Naive thymus-derived CD4-positive, alpha-beta T cell (primary cell): ENCODE data around the gene PLEKHA7. TPM values are rescaled to one million over a fixed set of nuclear protein-coding genes. Genes with fewer than 3 reads are reported as not detected.

ENCODE experiments used
- ATAC-seq: fragments of 150-1000 bp; cut with Tn5 transposase; 2 replicates; pipeline ENCODE4 v1.10.0; 2021; ENCODE audit warnings: mild to moderate bottlenecking, moderate library complexity
- CTCF ChIA-PET: fragments of 350-600 bp; sonication (Branson Sonifier 250); formaldehyde crosslinking; loops from one replicate; lab custom pipeline; 2021; ENCODE audit warnings: antibody characterized with exemption; lab: Charles Lee
- POLR2A ChIA-PET: fragments of 350-600 bp; sonication (Branson Sonifier 250); formaldehyde crosslinking; loops from one replicate; lab custom pipeline; 2021; ENCODE audit warnings: antibody characterized with exemption, inconsistent platforms; lab: Charles Lee
- DNase-seq, 9 donors: peaks; one replicate each; pipeline versions ENCODE4 v3.0.0 to v3.0.0-alpha.2; 2020 to 2022; ENCODE audit warnings: mixed read lengths in 1 of 9
- H3K27ac ChIP-seq: one replicate; pipeline ENCODE4 v1.7.0; 2013; ENCODE audit warnings: mild to moderate bottlenecking, low read depth, low read length, moderate library complexity
- H3K27me3 ChIP-seq, 2 donors: one replicate each; pipeline ENCODE4 v1.7.0; 2013; ENCODE audit warnings: low read length in 2 of 2, mild to moderate bottlenecking in 2 of 2, moderate library complexity in 2 of 2; ENCODE audit not compliant: control insufficient read depth in 2 of 2, insufficient read depth in 2 of 2
- H3K36me3 ChIP-seq, 3 experiments: 1 replicate in 2 of 3; 2 replicates in 1 of 3; pipeline ENCODE4 v1.7.0; 2013; ENCODE audit warnings: low read length in 3 of 3, mild to moderate bottlenecking in 3 of 3, moderate library complexity in 1 of 3; ENCODE audit not compliant: insufficient read depth in 3 of 3, control insufficient read depth in 2 of 3
- H3K4me1 ChIP-seq, 2 donors: one replicate each; pipeline ENCODE4 v1.7.0; 2013; ENCODE audit warnings: low read length in 2 of 2, mild to moderate bottlenecking in 2 of 2, moderate library complexity in 1 of 2; ENCODE audit not compliant: control insufficient read depth in 2 of 2, insufficient read depth in 2 of 2
- H3K4me3 ChIP-seq: 2 replicates; pipeline ENCODE4 v1.7.0; 2013; ENCODE audit warnings: mild to moderate bottlenecking, low read length
- H3K9me3 ChIP-seq, 3 experiments: 1 replicate in 2 of 3; 2 replicates in 1 of 3; pipeline ENCODE4 v1.7.0; 2013; ENCODE audit warnings: low read length in 3 of 3; ENCODE audit not compliant: control insufficient read depth in 2 of 3
- H3K27ac Mint-ChIP-seq, 9 donors: one replicate each; pipeline ENCODE4 v1.8.0; 2020 to 2022; ENCODE audit warnings: mixed read lengths in 9 of 9, mild to moderate bottlenecking in 8 of 9, moderate library complexity in 5 of 9, inconsistent platforms in 2 of 9
- H3K27me3 Mint-ChIP-seq, 5 donors: one replicate each; pipeline ENCODE4 v1.8.0; 2021 to 2022; ENCODE audit warnings: mixed read lengths in 5 of 5, mild to moderate bottlenecking in 1 of 5
- H3K36me3 Mint-ChIP-seq, 5 donors: one replicate each; pipeline ENCODE4 v1.8.0; 2020 to 2022; ENCODE audit warnings: mixed read lengths in 5 of 5, mild to moderate bottlenecking in 3 of 5, inconsistent platforms in 1 of 5
- H3K4me1 Mint-ChIP-seq, 7 donors: one replicate each; pipeline ENCODE4 v1.8.0; 2020 to 2022; ENCODE audit warnings: mixed read lengths in 7 of 7, mild to moderate bottlenecking in 3 of 7, inconsistent platforms in 1 of 7
- H3K4me3 Mint-ChIP-seq, 10 donors: one replicate each; pipeline ENCODE4 v1.8.0; 2020 to 2022; ENCODE audit warnings: mild to moderate bottlenecking in 10 of 10, mixed read lengths in 10 of 10, moderate library complexity in 6 of 10, inconsistent platforms in 2 of 10
- H3K9me3 Mint-ChIP-seq, 11 donors: one replicate each; pipeline ENCODE4 v1.8.0; 2020 to 2022; ENCODE audit warnings: mixed read lengths in 11 of 11, mild to moderate bottlenecking in 4 of 11, inconsistent platforms in 1 of 11, moderate library complexity in 1 of 11
- intact Hi-C, 2 donors: fragments of 100-400 bp; cut with micrococcal nuclease; formaldehyde crosslinking; loops; one replicate each; pipeline ENCODE4 v1.15.1; 2023
- polyA plus RNA-seq, 2 donors: library from polyadenylated mRNA; unstranded; fragments of 300-500 nt; fragmentation: Illumina TruSeq; gene quantifications; one replicate each; pipeline ENCODE4 v1.2.3, GENCODE V29; 2021
- total RNA-seq, 6 experiments: library from RNA in 5 of 6; stranded (reverse) in 5 of 6; gene quantifications; 1 replicate in 5 of 6; 2 replicates in 1 of 6; pipeline ENCODE4 v1.2.3 and lab custom pipeline; 2021 to 2026

Gene PLEKHA7
- total and polyA plus RNA-seq, 7 experiments from 2014 or later = 0.84 to 4.8 (median 2.4) TPM

DNA sequence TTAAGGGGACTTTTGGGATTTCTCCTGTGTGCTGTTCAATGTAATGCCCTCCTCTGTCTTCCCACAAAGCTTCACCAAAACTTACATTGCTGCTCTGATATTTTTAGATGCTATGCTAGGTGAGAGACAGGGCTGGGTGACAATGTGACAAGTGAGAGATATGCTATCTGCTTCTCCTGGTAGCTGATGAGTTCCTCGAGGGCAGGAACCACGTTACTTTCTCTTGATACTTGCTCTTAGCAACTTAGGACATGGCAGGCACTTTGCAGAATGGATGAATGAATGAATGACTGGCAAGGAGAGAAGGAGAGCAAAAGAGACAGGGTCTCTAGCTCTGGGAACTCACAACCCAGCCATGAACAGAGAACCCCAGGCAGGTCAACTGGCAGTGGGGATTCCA, 160.4 kb downstream of the PLEKHA7 start:
- Histone ChIP-seq H3K27ac (no peak overlapping the region), H3K4me1 (no peaks in the 10 kb centered on the region), H3K4me3 (no peak overlapping the region), H3K36me3 (no peaks in the 10 kb centered on the region), H3K27me3 (no peaks in the 10 kb centered on the region), H3K9me3 (no peaks in the 10 kb centered on the region)
- H3K27ac Mint-ChIP-seq = no peak overlapping the region
- POLR2A ChIA-PET = no interaction called here
- ATAC-seq = no peak
- intact Hi-C loops = no loop called here
- H3K27me3 Mint-ChIP-seq = no peaks in the 10 kb centered on the region
- no peaks in the 10 kb centered on the region for H3K4me1 Mint-ChIP-seq
- CTCF ChIA-PET = interaction anchor here (0.6 kb wide), 1 partner anchor 12 kb away, joined by 3 read pairs; no protein-coding TSS in a partner anchor
- H3K4me3 Mint-ChIP-seq = no peak overlapping the region
- H3K36me3 Mint-ChIP-seq = no peaks in the 10 kb centered on the region
- H3K9me3 Mint-ChIP-seq = peaks cover 0 to 1% (median 0%) of the 10 kb centered on the region in 11 donors
- DNase-seq = no peak

DNA sequence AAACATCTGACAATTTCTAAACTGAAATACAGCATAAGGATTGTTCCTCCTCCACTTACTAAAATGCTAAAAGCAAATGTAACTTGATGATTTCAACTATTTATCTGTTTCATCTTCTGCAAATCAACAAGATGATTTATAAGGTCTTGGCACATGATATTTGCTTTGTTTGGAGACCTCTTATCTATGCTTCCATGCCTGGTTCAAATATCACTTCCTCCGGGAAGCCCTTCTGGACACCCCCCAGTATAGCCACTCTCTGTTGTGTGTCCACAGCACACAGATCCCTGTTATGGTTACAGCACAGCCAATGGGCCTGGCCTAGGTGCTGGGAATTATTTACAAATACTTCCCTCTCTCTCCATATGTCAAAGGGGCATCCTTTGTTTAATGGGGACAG, 160.9 kb downstream of the PLEKHA7 start:
- no peaks in the 10 kb centered on the region for H3K4me1 ChIP-seq
- H3K27ac ChIP-seq = no peak overlapping the region
- DNase-seq (no peak), ATAC-seq (no peak)
- H3K27ac Mint-ChIP-seq = no peak overlapping the region
- no peak overlapping the region for H3K4me3 ChIP-seq
- CTCF ChIA-PET = no interaction called here
- intact Hi-C loops = no loop called here
- peaks cover 0 to 1% (median 0%) of the 10 kb centered on the region in 11 donors for H3K9me3 Mint-ChIP-seq
- no peaks in the 10 kb centered on the region for H3K27me3 Mint-ChIP-seq
- H3K27me3 ChIP-seq = no peaks in the 10 kb centered on the region
- no peaks in the 10 kb centered on the region for H3K36me3 Mint-ChIP-seq
- H3K9me3 ChIP-seq = no peaks in the 10 kb centered on the region
- H3K4me1 Mint-ChIP-seq = no peaks in the 10 kb centered on the region
- POLR2A ChIA-PET = no interaction called here
- H3K4me3 Mint-ChIP-seq = no peak overlapping the region
- H3K36me3 ChIP-seq = no peaks in the 10 kb centered on the region

DNA sequence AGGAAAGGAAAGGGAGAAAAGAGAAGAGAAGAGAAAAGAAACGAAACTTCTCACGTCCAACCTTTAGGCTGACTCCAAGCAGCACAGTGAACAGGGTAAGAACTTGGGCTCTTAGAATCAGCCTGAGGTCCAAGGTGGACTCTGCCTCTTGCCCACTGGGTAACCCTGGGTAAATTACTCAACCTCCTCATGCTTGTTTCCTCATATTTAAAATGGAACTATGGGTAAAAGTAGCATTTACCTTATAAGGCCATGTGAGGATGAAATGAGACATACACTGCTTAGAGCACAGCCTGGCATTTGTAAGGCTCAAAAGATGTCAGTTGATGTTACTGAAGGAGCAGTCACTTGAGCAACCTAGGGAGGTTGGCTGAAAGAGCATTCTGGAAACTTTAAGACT, 167.9 kb downstream of the PLEKHA7 start:
- H3K4me3 Mint-ChIP-seq = no peak overlapping the region
- intact Hi-C loops = no loop called here
- Histone ChIP-seq H3K36me3 (no peaks in the 10 kb centered on the region), H3K4me3 (no peak overlapping the region), H3K27ac (no peak overlapping the region), H3K9me3 (no peaks in the 10 kb centered on the region), H3K27me3 (no peaks in the 10 kb centered on the region), H3K4me1 (no peaks in the 10 kb centered on the region)
- POLR2A ChIA-PET = no interaction called here
- H3K4me1 Mint-ChIP-seq = no peaks in the 10 kb centered on the region
- H3K27ac Mint-ChIP-seq = no peak overlapping the region
- DNase-seq (no peak), ATAC-seq (no peak)
- peaks cover 0 to 2% (median 0%) of the 10 kb centered on the region in 11 donors for H3K9me3 Mint-ChIP-seq
- no peaks in the 10 kb centered on the region for H3K27me3 Mint-ChIP-seq
- H3K36me3 Mint-ChIP-seq = peaks cover 0 to 7% (median 0%) of the 10 kb centered on the region in 5 donors
- CTCF ChIA-PET = no interaction called here

DNA sequence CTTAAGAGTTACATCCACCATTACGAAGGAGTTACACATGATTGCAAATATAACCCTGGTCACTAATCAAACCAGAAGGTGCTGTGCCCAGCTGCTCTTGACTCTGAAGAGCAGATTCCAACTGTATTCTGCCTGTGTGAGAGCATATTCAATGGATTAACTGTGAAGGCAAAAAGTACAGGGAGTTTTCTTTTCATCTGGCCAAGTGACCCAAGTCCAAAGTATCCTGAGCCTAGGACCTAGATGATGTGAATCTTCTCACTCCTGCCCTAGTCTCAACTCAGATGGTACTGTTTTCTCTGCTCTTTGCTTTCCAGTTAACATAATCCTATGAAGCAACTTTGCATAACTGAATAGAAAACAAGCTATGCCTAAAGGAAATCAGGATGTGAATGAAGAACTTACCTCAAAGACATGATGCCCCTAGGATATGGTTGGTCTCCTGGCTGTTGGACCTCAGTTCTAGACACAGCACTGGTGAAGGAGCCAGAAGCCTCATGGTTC, 169.9 kb downstream of the PLEKHA7 start:
- H3K27ac Mint-ChIP-seq = no peak overlapping the region
- CTCF ChIA-PET = no interaction called here
- H3K27me3 Mint-ChIP-seq = no peaks in the 10 kb centered on the region

DNA sequence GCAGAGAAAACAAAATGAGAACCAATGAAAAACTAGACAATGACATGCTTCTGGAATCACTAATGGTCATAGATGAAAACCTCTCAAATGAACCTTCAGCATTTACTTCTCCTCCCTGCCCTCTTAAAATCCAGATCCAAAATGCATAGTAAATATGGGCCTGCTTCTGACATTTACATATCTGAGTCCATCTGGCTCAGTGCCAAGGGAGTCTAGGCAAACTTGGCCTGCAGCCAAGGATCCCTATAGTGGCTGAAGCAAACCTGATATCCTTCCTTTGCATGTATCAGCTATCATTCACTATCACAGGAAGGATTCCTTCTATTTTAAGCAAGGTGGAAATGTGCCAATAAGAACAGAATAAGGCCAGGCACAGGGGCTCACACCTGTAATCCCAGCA, 170.9 kb downstream of the PLEKHA7 start:
- Mint-ChIP-seq H3K4me3 (no peak overlapping the region), H3K4me1 (no peaks in the 10 kb centered on the region), H3K27me3 (no peaks in the 10 kb centered on the region), H3K36me3 (peaks cover 0 to 13% (median 0%) of the 10 kb centered on the region in 5 donors), H3K9me3 (peaks cover 0 to 2% (median 0%) of the 10 kb centered on the region in 11 donors), H3K27ac (no peak overlapping the region)
- no peak for ATAC-seq
- H3K36me3 ChIP-seq = no peaks in the 10 kb centered on the region
- no peaks in the 10 kb centered on the region for H3K9me3 ChIP-seq
- intact Hi-C loops = no loop called here
- POLR2A ChIA-PET = no interaction called here
- H3K27ac ChIP-seq = no peak overlapping the region
- H3K27me3 ChIP-seq = no peaks in the 10 kb centered on the region
- CTCF ChIA-PET = no interaction called here
- H3K4me3 ChIP-seq = no peak overlapping the region
- H3K4me1 ChIP-seq = no peaks in the 10 kb centered on the region
- DNase-seq = no peak

More for the DNA sequence above, 169.9 kb downstream of the PLEKHA7 start:
- Mint-ChIP-seq H3K4me1 (no peaks in the 10 kb centered on the region), H3K4me3 (no peak overlapping the region), H3K36me3 (peaks cover 0 to 13% (median 0%) of the 10 kb centered on the region in 5 donors), H3K9me3 (peaks cover 0 to 2% (median 0%) of the 10 kb centered on the region in 11 donors)
- Histone ChIP-seq H3K27me3 (no peaks in the 10 kb centered on the region), H3K27ac (no peak overlapping the region), H3K9me3 (no peaks in the 10 kb centered on the region), H3K4me3 (no peak overlapping the region), H3K4me1 (no peaks in the 10 kb centered on the region), H3K36me3 (no peaks in the 10 kb centered on the region)
- DNase-seq (no peak), ATAC-seq (no peak)
- intact Hi-C loops = no loop called here
- POLR2A ChIA-PET = no interaction called here

DNA sequence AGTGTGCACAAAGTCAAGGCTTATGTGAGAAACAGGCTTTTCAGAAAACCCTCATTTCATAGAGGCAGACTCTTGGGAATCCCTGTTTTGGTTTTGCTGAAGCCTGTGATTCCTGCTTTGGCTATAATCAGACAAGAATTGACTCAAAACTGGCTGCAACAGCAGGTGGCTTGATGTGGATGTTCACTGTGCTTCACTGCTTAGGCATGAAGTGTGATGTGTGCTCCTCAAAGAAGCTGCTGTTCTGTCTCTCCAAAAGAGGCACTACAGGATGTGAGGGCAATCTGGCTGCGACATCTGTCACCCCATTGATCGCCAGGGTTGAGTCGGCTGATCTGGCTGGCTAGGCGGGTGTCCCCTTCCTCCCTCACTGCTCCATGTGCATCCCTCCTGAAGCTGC, 172.2 kb downstream of the PLEKHA7 start:
- H3K4me3 Mint-ChIP-seq = no peak overlapping the region
- Histone ChIP-seq H3K4me1 (no peaks in the 10 kb centered on the region), H3K27ac (no peak overlapping the region), H3K4me3 (no peak overlapping the region), H3K9me3 (no peaks in the 10 kb centered on the region), H3K27me3 (no peaks in the 10 kb centered on the region), H3K36me3 (no peaks in the 10 kb centered on the region)
- peaks cover 0 to 13% (median 0%) of the 10 kb centered on the region in 5 donors for H3K36me3 Mint-ChIP-seq
- intact Hi-C loops = no loop called here
- CTCF ChIA-PET = no interaction called here
- no peaks in the 10 kb centered on the region for H3K4me1 Mint-ChIP-seq
- DNase-seq (no peak), ATAC-seq (no peak)
- H3K9me3 Mint-ChIP-seq = peaks cover 0 to 2% (median 0%) of the 10 kb centered on the region in 11 donors
- no peaks in the 10 kb centered on the region for H3K27me3 Mint-ChIP-seq
- POLR2A ChIA-PET = no interaction called here
- no peak overlapping the region for H3K27ac Mint-ChIP-seq

DNA sequence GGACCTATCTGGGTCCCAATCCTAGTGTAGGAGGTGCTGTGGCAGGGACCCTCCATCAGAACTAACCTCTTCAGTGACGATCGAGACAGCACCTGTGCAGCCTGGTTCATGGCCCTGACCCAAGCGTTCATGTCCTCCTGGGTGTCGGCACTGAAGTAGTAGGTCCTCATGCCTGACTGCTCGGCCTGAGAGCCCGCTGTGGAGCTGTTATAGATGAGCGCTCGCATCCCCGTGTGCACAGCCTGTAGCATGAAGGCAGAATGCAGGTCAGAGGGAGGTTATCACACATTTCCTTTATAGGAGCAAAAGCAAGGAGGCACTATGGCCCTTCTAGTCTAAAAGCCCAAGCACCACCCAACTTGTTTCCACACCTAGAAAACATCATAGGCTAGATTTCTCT, 172.7 kb downstream of the PLEKHA7 start:
- no peaks in the 10 kb centered on the region for H3K27me3 Mint-ChIP-seq

More for the DNA sequence above, 172.7 kb downstream of the PLEKHA7 start:
- peaks cover 0 to 13% (median 0%) of the 10 kb centered on the region in 5 donors for H3K36me3 Mint-ChIP-seq
- Histone ChIP-seq H3K4me1 (no peaks in the 10 kb centered on the region), H3K27me3 (no peaks in the 10 kb centered on the region), H3K4me3 (no peak overlapping the region), H3K36me3 (no peaks in the 10 kb centered on the region), H3K9me3 (no peaks in the 10 kb centered on the region), H3K27ac (no peak overlapping the region)
- DNase-seq (no peak), ATAC-seq (no peak)
- CTCF ChIA-PET = no interaction called here
- no peak overlapping the region for H3K27ac Mint-ChIP-seq
- H3K4me3 Mint-ChIP-seq = no peak overlapping the region
- H3K9me3 Mint-ChIP-seq = peaks cover 0 to 2% (median 0%) of the 10 kb centered on the region in 11 donors
- intact Hi-C loops = no loop called here
- H3K4me1 Mint-ChIP-seq = no peaks in the 10 kb centered on the region
- POLR2A ChIA-PET = no interaction called here
